ENCODE data around the gene MRPL28.
"Not testable (repeated sequence)": the region's sequence is repeated elsewhere in the genome, so short reads cannot be mapped to it uniquely, and the experiment has no call there.

Gene MRPL28

GRCh38 chr16:333406-334094 is 36.8 kb downstream of the MRPL28 start:
- no peak overlapping the region for H3K4me3 ChIP-seq (ENCODE audit: low read length)
- no peak for DNase-seq (ENCODE audit: low read depth)
- no peak for TF ChIP-seq CTCF (IDR thresholded peaks at IDR 0.05; ENCODE audit: insufficient read depth, low read depth, low read length, missing control alignments)

- not testable (repeated sequence) for DNase-seq (ENCODE audit: low read depth); H3K4me3 ChIP-seq (ENCODE audit: low read length)
These were observed 39.0 kb downstream of the MRPL28 start for GRCh38 chr16:331181-331814.

- DNase-seq (ENCODE audit: low read depth), result no peak
- TF ChIP-seq CTCF (IDR thresholded peaks at IDR 0.05; ENCODE audit: insufficient read depth, low read depth, low read length, missing control alignments), result no peak
These were observed 39.6 kb downstream of the MRPL28 start for GRCh38 chr16:330741-331140.

GRCh38 chr16:325375-326145 is 44.8 kb downstream of the MRPL28 start:
- no peak for DNase-seq (ENCODE audit: low read depth)
- H3K4me3 ChIP-seq (ENCODE audit: low read length), result no peak overlapping the region
- no peak for TF ChIP-seq CTCF (IDR thresholded peaks at IDR 0.05; ENCODE audit: insufficient read depth, low read depth, low read length, missing control alignments)

More at GRCh38 chr16:330741-331140, 39.6 kb downstream of the MRPL28 start:
- no peak overlapping the region for H3K4me3 ChIP-seq (ENCODE audit: low read length)

- peak; percentile 63 for DNase-seq (ENCODE audit: low read depth)
- no peak overlapping the region for H3K4me3 ChIP-seq (ENCODE audit: low read length)
- TF ChIP-seq CTCF (IDR thresholded peaks at IDR 0.05; ENCODE audit: insufficient read depth, low read depth, low read length, missing control alignments), result no peak
These were observed 45.6 kb downstream of the MRPL28 start for GRCh38 chr16:324451-325334.

GRCh38 chr16:324201-324450 is 46.2 kb downstream of the MRPL28 start:
- TF ChIP-seq CTCF (IDR thresholded peaks at IDR 0.05; ENCODE audit: insufficient read depth, low read depth, low read length, missing control alignments), result no peak
- H3K4me3 ChIP-seq (ENCODE audit: low read length), result no peak overlapping the region
- no peak for DNase-seq (ENCODE audit: low read depth)

All from epithelial cell of esophagus (primary cell).